Esophagus muscularis mucosa (tissue), 4 donors: ENCODE measurements around the gene GCK. TPM values are rescaled to one million over a fixed set of nuclear protein-coding genes. Genes with fewer than 3 reads are reported as not detected.

ENCODE experiments used
- DNase-seq: peaks from one replicate; pipeline ENCODE4 v3.0.0-alpha.2; 2017; ENCODE audit errors: extremely low spot score
- H3K27ac ChIP-seq, 4 donors: fragments of 200-600 bp; sonication (generic); replicated peaks in 1 of 4; 1 replicate in 3 of 4; 2 replicates in 1 of 4; pipeline ENCODE4 v1.5.1; 2016 to 2019; ENCODE audit warnings: mild to moderate bottlenecking in 1 of 4
- H3K27me3 ChIP-seq, 4 donors: fragments of 200-600 bp; sonication (generic); one replicate each; pipeline versions ENCODE4 v1.5.1 to v1.6.0; 2016 to 2019
- H3K36me3 ChIP-seq, 4 donors: fragments of 200-600 bp; sonication (generic); one replicate each; pipeline ENCODE4 v1.5.1; 2016 to 2019
- H3K4me1 ChIP-seq, 4 donors: fragments of 200-600 bp; sonication (generic); one replicate each; pipeline ENCODE4 v1.5.1; 2016 to 2019
- H3K4me3 ChIP-seq, 4 donors: fragments of 200-600 bp; sonication (generic); 1 replicate in 2 of 4; 2 replicates in 2 of 4; pipeline ENCODE4 v1.5.1; 2016 to 2019; ENCODE audit warnings: mild to moderate bottlenecking in 4 of 4, moderate library complexity in 1 of 4
- H3K9me3 ChIP-seq, 4 donors: fragments of 200-600 bp; sonication (generic); 1 replicate in 3 of 4; 2 replicates in 1 of 4; pipeline ENCODE4 v1.5.1; 2016 to 2019
- EP300 ChIP-seq: sonication (generic); formaldehyde crosslinking; IDR thresholded peaks from one replicate; pipeline ENCODE4 v1.6.1; 2017; ENCODE audit warnings: antibody characterized with exemption
- POLR2A ChIP-seq: fragments of 450-650 bp; IDR thresholded peaks from one replicate; pipeline ENCODE4 v1.6.1; 2017; ENCODE audit warnings: antibody characterized with exemption, moderate library complexity, mild to moderate bottlenecking, low read depth
- POLR2AphosphoS5 ChIP-seq, 2 donors: sonication (generic); formaldehyde crosslinking; IDR thresholded peaks; one replicate each; pipeline ENCODE4 v1.6.1; 2017; ENCODE audit warnings: antibody characterized with exemption in 2 of 2
- WGBS: methylation state at CpG from one replicate; pipeline ENCODE4 v1.1.5; 2018; 5-methylcytosine and 5-hydroxymethylcytosine counted together
- intact Hi-C: fragments of 100-400 bp; cut with DNase I; formaldehyde crosslinking; loops from one replicate; pipeline ENCODE4 v1.15.1; 2023
- total RNA-seq, 4 donors: library from RNA; depleted of rRNA; stranded (reverse); fragments of >200 nt; gene quantifications; one replicate each; pipeline versions ENCODE4 v1.1.0 to v1.2.1, GENCODE V29; 2016
- TF ChIP-seq, protein P1 (sequence below), 3 experiments: fragments of 200-600 bp in 2 of 3; fragments of 450-650 bp in 1 of 3; sonication (generic) in 2 of 3; IDR thresholded peaks; one replicate each; pipeline ENCODE4 v1.5.1; 2017 to 2019; ENCODE audit warnings: antibody characterized with exemption in 3 of 3, mild to moderate bottlenecking in 2 of 3, moderate library complexity in 1 of 3

The GCK gene
- total RNA-seq, 4 donors from 2014 or later: 0.75 to 2.8 (median 1.2) TPM

DNA sequence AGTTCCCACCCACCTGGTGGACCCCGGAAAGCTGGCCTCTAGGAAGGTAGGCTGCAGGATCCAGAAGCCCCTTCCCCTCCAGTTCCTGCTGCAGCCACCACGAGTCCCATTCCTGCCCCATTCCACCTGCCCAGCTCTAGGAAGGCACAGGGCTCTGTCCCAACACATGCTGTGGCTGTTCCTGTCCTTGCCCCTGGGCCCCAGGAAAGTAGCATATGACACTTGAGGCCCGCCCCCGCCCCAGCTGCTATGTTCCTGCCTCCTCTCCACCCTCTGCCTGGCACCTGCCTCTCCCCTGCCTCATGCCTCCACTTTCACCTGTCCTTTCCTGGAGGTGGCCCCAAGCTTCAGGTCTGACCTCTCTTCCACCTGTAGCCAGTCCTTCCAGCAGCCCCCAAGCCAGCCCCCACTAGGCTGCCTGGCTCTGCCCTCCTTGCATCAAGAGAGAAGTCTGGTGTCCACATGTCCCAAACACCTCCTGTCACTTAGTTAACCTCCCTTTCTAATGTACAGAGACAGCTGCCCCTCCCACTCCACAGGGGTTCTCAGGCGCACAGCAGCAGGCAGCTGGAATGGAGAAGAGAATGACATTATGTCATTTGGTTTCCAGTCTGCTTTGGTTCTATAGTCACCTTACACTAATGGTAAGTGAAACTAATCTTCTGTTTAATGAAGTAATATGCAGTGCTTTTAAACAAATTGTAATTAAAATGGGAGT, 34.3 kb upstream of the GCK start:
- intact Hi-C loops: no loop called here
- Histone ChIP-seq H3K4me1 (no peaks in the 10 kb centered on the region), H3K9me3 (peaks cover 0 to 10% (median 3%) of the 10 kb centered on the region in 4 donors), H3K27me3 (peaks cover 0 to 58% (median 7%) of the 10 kb centered on the region in 4 donors), H3K36me3 (peaks cover 0 to 6% (median 0%) of the 10 kb centered on the region in 4 donors), H3K27ac (no peak overlapping the region), H3K4me3 (no peak overlapping the region)
- DNase-seq: no peak
- TF ChIP-seq EP300 (no peak), POLR2A (no peak), POLR2AphosphoS5 (IDR thresholded peaks at IDR 0.05) (no peak)
- TF ChIP-seq, protein P1, sequence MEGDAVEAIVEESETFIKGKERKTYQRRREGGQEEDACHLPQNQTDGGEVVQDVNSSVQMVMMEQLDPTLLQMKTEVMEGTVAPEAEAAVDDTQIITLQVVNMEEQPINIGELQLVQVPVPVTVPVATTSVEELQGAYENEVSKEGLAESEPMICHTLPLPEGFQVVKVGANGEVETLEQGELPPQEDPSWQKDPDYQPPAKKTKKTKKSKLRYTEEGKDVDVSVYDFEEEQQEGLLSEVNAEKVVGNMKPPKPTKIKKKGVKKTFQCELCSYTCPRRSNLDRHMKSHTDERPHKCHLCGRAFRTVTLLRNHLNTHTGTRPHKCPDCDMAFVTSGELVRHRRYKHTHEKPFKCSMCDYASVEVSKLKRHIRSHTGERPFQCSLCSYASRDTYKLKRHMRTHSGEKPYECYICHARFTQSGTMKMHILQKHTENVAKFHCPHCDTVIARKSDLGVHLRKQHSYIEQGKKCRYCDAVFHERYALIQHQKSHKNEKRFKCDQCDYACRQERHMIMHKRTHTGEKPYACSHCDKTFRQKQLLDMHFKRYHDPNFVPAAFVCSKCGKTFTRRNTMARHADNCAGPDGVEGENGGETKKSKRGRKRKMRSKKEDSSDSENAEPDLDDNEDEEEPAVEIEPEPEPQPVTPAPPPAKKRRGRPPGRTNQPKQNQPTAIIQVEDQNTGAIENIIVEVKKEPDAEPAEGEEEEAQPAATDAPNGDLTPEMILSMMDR (IDR thresholded peaks at IDR 0.05): no peak
- WGBS: 72% methylated on average over 5 of the region's 5 CpGs

DNA sequence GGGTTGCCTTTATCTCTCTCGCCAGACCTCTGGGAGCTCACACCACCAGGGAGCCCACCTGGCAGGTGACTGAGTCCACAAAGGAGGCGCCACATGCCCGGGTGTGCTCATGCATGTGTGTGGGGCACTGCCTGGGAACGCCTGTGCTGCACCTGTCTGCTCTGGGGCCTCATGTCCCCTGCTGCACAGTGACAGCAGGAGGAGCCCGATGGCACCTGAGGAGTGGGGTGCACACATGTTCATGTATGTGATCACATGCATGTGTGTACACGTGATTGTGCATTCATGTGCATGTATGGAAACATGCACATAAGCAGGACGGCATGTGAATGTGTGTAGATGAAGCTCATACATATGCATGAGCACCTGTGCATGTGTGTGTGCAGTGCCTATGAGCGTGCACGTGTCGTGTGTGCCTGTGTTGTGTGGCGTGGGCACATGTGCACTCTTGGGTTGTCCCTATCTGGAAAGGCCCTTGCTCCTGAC, 33.6 kb upstream of the GCK start:
- intact Hi-C loops: no loop called here
- Histone ChIP-seq H3K4me3 (no peak overlapping the region), H3K36me3 (peaks cover 0 to 6% (median 0%) of the 10 kb centered on the region in 4 donors), H3K27me3 (peaks cover 0 to 65% (median 7%) of the 10 kb centered on the region in 4 donors), H3K4me1 (no peaks in the 10 kb centered on the region), H3K9me3 (peaks cover 0 to 11% (median 3%) of the 10 kb centered on the region in 4 donors), H3K27ac (no peak overlapping the region)
- 89% methylated on average over 11 of the region's 11 CpGs for WGBS
- TF ChIP-seq EP300: no peak
- TF ChIP-seq, protein P1 (IDR thresholded peaks at IDR 0.05): no peak
- no peak for TF ChIP-seq POLR2AphosphoS5 (IDR thresholded peaks at IDR 0.05)
- no peak for TF ChIP-seq POLR2A
- no peak for DNase-seq

DNA sequence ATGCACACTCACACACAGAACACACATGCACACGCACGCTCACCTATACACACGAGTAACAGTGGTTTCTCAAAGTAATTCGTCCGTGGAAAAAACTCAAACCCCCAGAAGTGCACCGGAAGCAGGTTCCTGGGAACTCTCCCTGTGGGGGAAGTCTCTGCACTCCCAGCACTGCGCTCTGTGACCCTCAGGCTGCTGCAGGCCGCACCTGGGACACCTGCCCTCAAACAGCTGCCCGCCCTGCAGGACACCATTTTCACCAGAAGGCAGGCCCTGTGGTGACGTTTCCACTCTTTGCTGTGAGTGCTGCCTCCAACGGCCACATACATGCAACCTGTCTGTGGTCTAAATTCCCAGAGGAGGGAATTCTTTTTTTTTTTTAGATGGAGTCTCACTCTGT, 32.8 kb upstream of the GCK start:
- intact Hi-C loops: no loop called here
- DNase-seq: no peak
- WGBS: 84% methylated on average over 11 of the region's 11 CpGs
- H3K27ac ChIP-seq: no peak overlapping the region
- H3K4me3 ChIP-seq: no peak overlapping the region
- H3K4me1 ChIP-seq: no peaks in the 10 kb centered on the region
- TF ChIP-seq POLR2AphosphoS5 (IDR thresholded peaks at IDR 0.05) (no peak), EP300 (no peak), POLR2A (no peak)
- TF ChIP-seq, protein P1 (IDR thresholded peaks at IDR 0.05): no peak
- peaks cover 0 to 6% (median 0%) of the 10 kb centered on the region in 4 donors for H3K36me3 ChIP-seq
- peaks cover 0 to 69% (median 7%) of the 10 kb centered on the region in 4 donors for H3K27me3 ChIP-seq
- H3K9me3 ChIP-seq: peaks cover 0 to 11% (median 3%) of the 10 kb centered on the region in 4 donors

GRCh38 chr7:44221231-44221791, 32.1 kb upstream of the GCK start:
- Histone ChIP-seq H3K4me1 (no peaks in the 10 kb centered on the region), H3K36me3 (peaks cover 0 to 6% (median 0%) of the 10 kb centered on the region in 4 donors), H3K27ac (no peak overlapping the region), H3K27me3 (peaks cover 0 to 65% (median 6%) of the 10 kb centered on the region in 4 donors), H3K9me3 (peaks cover 0 to 11% (median 3%) of the 10 kb centered on the region in 4 donors), H3K4me3 (no peak overlapping the region)
- 59% methylated on average over 28 of the region's 30 CpGs for WGBS
- no peak for DNase-seq
- TF ChIP-seq, protein P1 (IDR thresholded peaks at IDR 0.05): no peak
- no peak for TF ChIP-seq POLR2A
- intact Hi-C loops: no loop called here
